ENCODE measurements around the gene ACAP3.

Gene ACAP3

DNA sequence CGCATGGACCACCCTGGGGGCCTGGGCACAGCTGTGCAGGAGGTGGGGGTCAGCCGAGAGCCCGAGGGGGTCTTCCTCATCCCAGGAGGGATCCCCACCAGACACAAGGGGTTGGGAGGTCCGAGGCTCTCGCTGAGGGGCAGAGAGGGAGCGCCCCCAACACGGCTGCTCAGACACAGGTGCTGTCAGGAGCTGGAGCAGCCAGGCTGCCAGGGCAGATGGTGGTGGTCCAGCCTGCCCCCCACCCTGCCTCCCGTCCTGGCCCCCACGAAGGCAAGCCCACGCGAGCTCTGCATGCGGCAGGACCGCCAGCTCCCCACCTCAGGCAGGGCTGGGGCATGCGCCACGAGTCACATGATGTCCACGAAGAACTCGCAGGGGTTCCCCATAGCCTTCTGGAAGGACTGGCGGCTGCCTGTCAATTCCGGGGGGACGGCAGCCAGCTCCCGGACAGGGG is 28.1 kb upstream of the ACAP3 start:
- no peak overlapping the region for H3K4me3 ChIP-seq (ENCODE audit: low read depth, low read length)
- no peak for TF ChIP-seq CTCF (IDR thresholded peaks at IDR 0.05; ENCODE audit: low read depth, low read length)

DNA sequence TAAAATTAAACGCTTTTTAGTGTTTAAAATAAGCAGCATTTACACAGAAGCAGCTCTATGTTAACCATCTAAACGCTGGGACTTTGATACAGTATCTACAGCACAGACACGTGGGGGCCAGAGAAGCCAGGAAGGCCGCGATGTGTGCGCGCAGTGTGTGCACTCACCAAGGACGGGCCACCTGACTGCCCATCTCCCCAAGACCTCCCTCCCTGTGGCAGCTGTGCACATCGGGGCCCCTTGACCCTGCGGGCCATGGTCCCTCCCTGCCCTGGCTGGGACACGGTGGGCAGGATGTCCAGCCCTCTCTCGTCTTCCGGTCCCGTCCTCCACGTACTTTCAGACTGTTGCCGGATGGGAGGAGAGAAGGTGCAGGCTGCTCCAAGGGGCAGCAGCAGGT is 27.6 kb upstream of the ACAP3 start:
- no peak for TF ChIP-seq CTCF (IDR thresholded peaks at IDR 0.05; ENCODE audit: low read depth, low read length)
- H3K4me3 ChIP-seq (ENCODE audit: low read depth, low read length): no peak overlapping the region

DNA sequence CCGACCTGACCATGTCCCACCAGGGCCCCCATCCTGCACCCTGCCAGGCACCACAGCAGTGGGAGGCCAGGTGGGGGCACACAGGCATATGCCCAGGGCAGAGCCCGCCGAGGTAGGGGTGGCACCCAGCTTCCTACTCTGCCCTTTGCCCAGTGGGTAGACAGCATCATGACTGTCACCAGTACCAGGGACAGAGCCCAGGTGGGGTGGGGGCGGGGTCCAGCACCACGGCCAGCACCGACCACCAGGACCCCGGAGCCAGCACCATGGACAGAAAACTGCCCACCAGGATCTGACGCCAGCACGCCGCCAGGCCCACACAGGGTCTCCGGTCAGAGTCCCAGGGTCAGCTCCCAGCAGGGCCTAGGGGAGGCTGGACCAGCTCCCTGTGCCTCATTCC is 27.1 kb upstream of the ACAP3 start:
- no peak for TF ChIP-seq CTCF (IDR thresholded peaks at IDR 0.05; ENCODE audit: low read depth, low read length)
- H3K4me3 ChIP-seq (ENCODE audit: low read depth, low read length): no peak overlapping the region

DNA sequence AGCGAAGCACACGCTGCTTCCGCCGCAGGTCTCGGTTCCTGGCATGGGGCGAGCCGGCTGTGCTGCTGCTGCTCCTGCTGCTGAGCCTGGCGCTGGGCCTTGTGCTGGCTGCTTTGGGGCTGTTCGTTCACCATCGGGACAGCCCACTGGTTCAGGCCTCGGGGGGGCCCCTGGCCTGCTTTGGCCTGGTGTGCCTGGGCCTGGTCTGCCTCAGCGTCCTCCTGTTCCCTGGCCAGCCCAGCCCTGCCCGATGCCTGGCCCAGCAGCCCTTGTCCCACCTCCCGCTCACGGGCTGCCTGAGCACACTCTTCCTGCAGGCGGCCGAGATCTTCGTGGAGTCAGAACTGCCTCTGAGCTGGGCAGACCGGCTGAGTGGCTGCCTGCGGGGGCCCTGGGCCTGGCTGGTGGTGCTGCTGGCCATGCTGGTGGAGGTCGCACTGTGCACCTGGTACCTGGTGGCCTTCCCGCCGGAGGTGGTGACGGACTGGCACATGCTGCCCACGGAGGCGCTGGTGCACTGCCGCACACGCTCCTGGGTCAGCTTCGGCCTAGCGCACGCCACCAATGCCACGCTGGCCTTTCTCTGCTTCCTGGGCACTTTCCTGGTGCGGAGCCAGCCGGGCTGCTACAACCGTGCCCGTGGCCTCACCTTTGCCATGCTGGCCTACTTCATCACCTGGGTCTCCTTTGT is 26.0 kb upstream of the ACAP3 start:
- H3K4me3 ChIP-seq (ENCODE audit: low read depth, low read length): no peak overlapping the region
- TF ChIP-seq CTCF (IDR thresholded peaks at IDR 0.05; ENCODE audit: low read depth, low read length): no peak

DNA sequence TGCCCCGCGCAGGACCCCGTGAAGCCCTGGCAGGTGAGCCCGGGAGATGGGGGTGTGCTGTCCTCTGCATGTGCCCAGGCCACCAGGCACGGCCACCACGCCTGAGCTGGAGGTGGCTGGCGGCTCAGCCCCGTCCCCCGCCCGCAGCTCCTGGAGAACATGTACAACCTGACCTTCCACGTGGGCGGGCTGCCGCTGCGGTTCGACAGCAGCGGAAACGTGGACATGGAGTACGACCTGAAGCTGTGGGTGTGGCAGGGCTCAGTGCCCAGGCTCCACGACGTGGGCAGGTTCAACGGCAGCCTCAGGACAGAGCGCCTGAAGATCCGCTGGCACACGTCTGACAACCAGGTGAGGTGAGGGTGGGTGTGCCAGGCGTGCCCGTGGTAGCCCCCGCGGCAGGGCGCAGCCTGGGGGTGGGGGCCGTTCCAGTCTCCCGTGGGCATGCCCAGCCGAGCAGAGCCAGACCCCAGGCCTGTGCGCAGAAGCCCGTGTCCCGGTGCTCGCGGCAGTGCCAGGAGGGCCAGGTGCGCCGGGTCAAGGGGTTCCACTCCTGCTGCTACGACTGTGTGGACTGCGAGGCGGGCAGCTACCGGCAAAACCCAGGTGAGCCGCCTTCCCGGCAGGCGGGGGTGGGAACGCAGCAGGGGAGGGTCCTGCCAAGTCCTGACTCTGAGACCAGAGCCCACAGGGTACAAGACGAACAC is 25.2 kb upstream of the ACAP3 start:
- no peak overlapping the region for H3K4me3 ChIP-seq (ENCODE audit: low read depth, low read length)
- no peak for TF ChIP-seq CTCF (IDR thresholded peaks at IDR 0.05; ENCODE audit: low read depth, low read length)

- no peak overlapping the region for H3K4me3 ChIP-seq (ENCODE audit: low read depth, low read length)
- TF ChIP-seq CTCF (IDR thresholded peaks at IDR 0.05; ENCODE audit: low read depth, low read length): no peak
Observed at GRCh38 chr1:1332031-1332755, 24.5 kb upstream of the ACAP3 start.
